Central memory CD8-positive, alpha-beta T cell (primary cell): ENCODE results near the gene NF1.
"Not testable (repeated sequence)": the region's sequence is repeated elsewhere in the genome, so short reads cannot be mapped to it uniquely, and the experiment has no call there.

Experiments used
- ATAC-seq: fragments of 150-1000 bp; cut with Tn5 transposase; replicated peaks from 2 replicates; pipeline ENCODE4 v1.10.0; 2022; ENCODE audit warnings: mild to moderate bottlenecking, moderate FRiP score, moderate number of reproducible peaks; ENCODE audit not compliant: poor library complexity, severe bottlenecking; ENCODE audit errors: extremely low read depth
- DNase-seq, 2 donors: peaks; one replicate each; pipeline ENCODE4 v3.0.0; 2021; ENCODE audit warnings: low spot score in 2 of 2
- H3K27ac Mint-ChIP-seq: one replicate; pipeline ENCODE4 v1.8.0; 2022; ENCODE audit warnings: low read depth, mild to moderate bottlenecking, moderate library complexity, mixed read lengths
- H3K27me3 Mint-ChIP-seq: one replicate; pipeline ENCODE4 v1.8.0; 2022; ENCODE audit warnings: mixed read lengths
- H3K36me3 Mint-ChIP-seq: one replicate; pipeline ENCODE4 v1.8.0; 2022; ENCODE audit warnings: mild to moderate bottlenecking, moderate library complexity, mixed read lengths; ENCODE audit not compliant: insufficient read depth
- H3K4me1 Mint-ChIP-seq: one replicate; pipeline ENCODE4 v1.8.0; 2022; ENCODE audit warnings: mixed read lengths
- H3K4me3 Mint-ChIP-seq: one replicate; pipeline ENCODE4 v1.8.0; 2022; ENCODE audit warnings: mild to moderate bottlenecking, moderate library complexity, mixed read lengths
- H3K9me3 Mint-ChIP-seq: one replicate; pipeline ENCODE4 v1.8.0; 2022; ENCODE audit warnings: mixed read lengths

The NF1 gene

DNA sequence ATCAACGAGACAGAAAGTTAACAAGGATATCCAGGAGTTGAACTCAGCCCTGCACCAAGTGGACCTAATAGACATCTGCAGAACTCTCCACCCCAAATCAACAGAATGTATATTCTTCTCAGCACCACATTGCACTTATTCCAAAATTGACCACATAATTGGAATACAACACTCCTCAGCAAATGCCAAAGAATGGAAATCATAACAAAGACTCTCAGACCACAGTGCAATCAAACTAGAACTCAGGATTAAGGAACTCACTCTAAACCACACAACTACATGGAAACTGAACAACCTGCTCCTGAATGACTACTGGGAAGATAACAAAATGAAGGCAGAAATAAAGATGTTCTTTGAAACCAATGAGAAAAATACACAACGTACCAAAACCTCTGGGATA lies 84.2 kb downstream of the NF1 start:
- not testable (repeated sequence) for ATAC-seq, H3K27me3 Mint-ChIP-seq, H3K27ac Mint-ChIP-seq, H3K4me1 Mint-ChIP-seq, H3K36me3 Mint-ChIP-seq, H3K9me3 Mint-ChIP-seq, H3K4me3 Mint-ChIP-seq, DNase-seq

- DNase-seq: no peak
- no peak for ATAC-seq
- Mint-ChIP-seq H3K4me1 (peaks cover 18% of the 10 kb centered on the region), H3K27me3 (no peaks in the 10 kb centered on the region), H3K27ac (no peak overlapping the region), H3K4me3 (no peak overlapping the region), H3K9me3 (no peaks in the 10 kb centered on the region), H3K36me3 (no peaks in the 10 kb centered on the region)
Measured at GRCh38 chr17:31195305-31195704, 100.5 kb downstream of the NF1 start.

DNA sequence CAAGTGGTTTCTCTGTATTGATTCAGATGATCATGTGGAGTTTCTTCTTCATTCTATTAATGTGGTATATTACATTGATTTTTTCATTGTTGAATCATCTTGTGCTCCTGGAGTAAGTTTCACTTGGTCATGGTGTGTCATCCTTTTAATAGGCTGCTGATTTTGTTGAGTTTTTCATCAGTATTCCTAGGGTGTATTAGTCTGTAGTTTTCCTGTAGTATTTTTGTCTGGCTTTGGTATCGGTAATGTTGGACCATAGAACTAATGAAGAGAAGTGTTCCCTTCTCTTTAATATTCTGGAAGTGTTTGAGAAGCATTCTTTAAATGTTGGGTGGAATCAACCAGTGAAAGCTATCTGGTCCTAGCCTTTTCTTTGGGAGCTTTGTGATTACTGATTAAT lies 103.2 kb downstream of the NF1 start:
- no peak overlapping the region for H3K4me3 Mint-ChIP-seq
- no peak overlapping the region for H3K27ac Mint-ChIP-seq

DNA sequence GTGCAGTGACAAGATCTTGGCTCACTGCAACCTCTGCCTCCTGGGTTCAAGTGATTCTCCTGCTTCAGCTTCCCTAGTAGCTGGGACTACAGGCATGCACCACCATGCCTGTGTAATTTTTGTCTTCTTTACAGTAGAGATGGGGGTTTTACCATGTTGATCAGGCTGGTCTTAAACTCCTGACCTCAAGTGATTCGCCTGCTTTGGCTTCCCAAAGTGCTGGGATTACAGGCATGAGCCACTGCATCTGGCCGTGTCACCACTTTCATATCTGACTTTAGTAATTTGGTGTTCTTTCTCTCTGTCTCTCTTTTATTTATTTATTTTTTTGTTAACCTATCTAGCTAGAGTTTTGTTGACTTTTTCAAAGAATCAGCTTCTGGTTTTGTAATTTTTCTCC lies 103.9 kb downstream of the NF1 start:
- H3K4me3 Mint-ChIP-seq, H3K9me3 Mint-ChIP-seq, H3K27me3 Mint-ChIP-seq, DNase-seq, ATAC-seq, H3K36me3 Mint-ChIP-seq: not testable (repeated sequence)
- Mint-ChIP-seq H3K4me1 (peaks cover 18% of the 10 kb centered on the region), H3K27ac (peak overlapping the region; percentile 56)

More for the DNA sequence above, 103.2 kb downstream of the NF1 start:
- no peaks in the 10 kb centered on the region for H3K9me3 Mint-ChIP-seq
- DNase-seq: no peak
- peaks cover 18% of the 10 kb centered on the region for H3K4me1 Mint-ChIP-seq
- no peaks in the 10 kb centered on the region for H3K27me3 Mint-ChIP-seq
- no peak for ATAC-seq
- H3K36me3 Mint-ChIP-seq: no peaks in the 10 kb centered on the region

DNA sequence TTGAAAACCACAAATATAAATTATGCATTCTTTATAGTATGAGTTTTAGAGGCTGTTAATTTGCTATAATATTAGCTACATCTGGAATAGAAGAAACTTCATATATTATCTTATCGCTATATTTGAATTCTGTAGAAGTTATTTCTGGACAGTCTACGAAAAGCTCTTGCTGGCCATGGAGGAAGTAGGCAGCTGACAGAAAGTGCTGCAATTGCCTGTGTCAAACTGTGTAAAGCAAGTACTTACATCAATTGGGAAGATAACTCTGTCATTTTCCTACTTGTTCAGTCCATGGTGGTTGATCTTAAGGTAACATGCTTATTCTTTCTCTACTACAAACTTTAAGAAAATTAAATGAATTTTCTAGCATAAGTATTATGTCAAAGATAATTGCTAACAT lies 105.5 kb downstream of the NF1 start:
- Mint-ChIP-seq H3K4me3 (no peak overlapping the region), H3K36me3 (no peaks in the 10 kb centered on the region), H3K27me3 (no peaks in the 10 kb centered on the region), H3K4me1 (peaks cover 18% of the 10 kb centered on the region), H3K9me3 (no peaks in the 10 kb centered on the region), H3K27ac (no peak overlapping the region)
- ATAC-seq (no peak), DNase-seq (no peak)

GRCh38 chr17:31202968-31203367 lies 108.2 kb downstream of the NF1 start:
- H3K27me3 Mint-ChIP-seq: no peaks in the 10 kb centered on the region
- H3K9me3 Mint-ChIP-seq: no peaks in the 10 kb centered on the region
- no peak overlapping the region for H3K4me3 Mint-ChIP-seq
- no peak for ATAC-seq
- H3K36me3 Mint-ChIP-seq: peaks cover 5% of the 10 kb centered on the region
- DNase-seq: no peak
- H3K27ac Mint-ChIP-seq: no peak overlapping the region
- H3K4me1 Mint-ChIP-seq: peaks cover 17% of the 10 kb centered on the region

DNA sequence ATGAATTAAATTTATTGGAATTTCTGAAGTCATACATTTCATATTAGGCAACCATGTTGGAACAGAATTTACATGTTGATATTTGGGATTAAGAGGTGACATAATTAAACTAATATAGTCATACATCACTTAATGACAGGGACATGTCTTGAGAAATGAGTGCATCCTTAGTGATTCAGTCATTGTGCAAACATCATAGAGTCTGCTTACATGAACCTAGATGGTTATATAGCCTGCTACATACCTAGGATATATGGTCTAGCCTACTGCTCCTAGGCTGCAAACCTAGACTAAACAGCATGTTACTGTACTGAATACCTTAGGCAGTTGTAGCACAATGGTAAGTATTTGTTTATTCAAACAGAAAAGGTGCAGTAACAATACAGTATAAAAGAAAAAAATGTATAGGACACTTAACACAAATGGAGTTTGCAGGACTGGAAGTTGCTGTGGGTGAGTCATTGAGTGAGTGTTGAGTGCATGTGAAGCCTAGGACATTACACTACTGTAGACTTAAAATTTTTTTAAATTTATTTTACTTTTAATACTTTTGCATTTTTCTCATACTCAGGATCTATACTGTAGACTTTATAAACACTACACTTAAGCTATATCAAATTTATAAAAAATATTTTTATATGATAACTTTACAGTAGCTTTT lies 116.7 kb downstream of the NF1 start:
- H3K9me3 Mint-ChIP-seq: no peaks in the 10 kb centered on the region
- H3K4me3 Mint-ChIP-seq: no peak overlapping the region
- peaks cover 2% of the 10 kb centered on the region for H3K36me3 Mint-ChIP-seq
- H3K27ac Mint-ChIP-seq: no peak overlapping the region
- ATAC-seq: no peak
- H3K4me1 Mint-ChIP-seq: no peaks in the 10 kb centered on the region
- no peaks in the 10 kb centered on the region for H3K27me3 Mint-ChIP-seq
- DNase-seq: no peak

- DNase-seq (no peak), ATAC-seq (no peak)
- Mint-ChIP-seq H3K36me3 (peaks cover 7% of the 10 kb centered on the region), H3K4me1 (no peaks in the 10 kb centered on the region), H3K9me3 (no peaks in the 10 kb centered on the region), H3K4me3 (no peak overlapping the region), H3K27ac (no peak overlapping the region), H3K27me3 (no peaks in the 10 kb centered on the region)
Measured at GRCh38 chr17:31216031-31216751, 121.4 kb downstream of the NF1 start.

DNA sequence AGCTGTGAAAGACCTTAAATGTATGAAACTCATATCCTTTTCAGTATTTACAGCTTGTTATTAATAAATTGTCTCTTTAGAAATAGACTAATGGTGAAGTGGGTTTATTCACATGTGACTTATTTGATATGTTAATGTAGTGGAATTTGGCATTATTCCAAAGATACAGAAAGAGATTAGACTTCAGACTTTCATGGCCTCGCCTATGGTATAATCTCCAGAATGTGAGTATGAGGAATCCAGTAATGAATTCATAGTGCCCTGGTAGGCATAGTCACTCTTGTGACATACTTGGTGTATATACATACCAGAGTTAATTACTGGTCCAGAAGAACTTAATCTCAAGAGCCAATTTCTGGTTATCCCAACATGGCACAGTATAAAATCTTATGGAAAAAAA lies 129.6 kb downstream of the NF1 start:
- no peak for DNase-seq
- no peaks in the 10 kb centered on the region for H3K9me3 Mint-ChIP-seq

GRCh38 chr17:31225831-31226230 lies 131.1 kb downstream of the NF1 start:
- Mint-ChIP-seq H3K4me1 (no peaks in the 10 kb centered on the region), H3K4me3 (no peak overlapping the region), H3K27ac (no peak overlapping the region), H3K36me3 (peaks cover 7% of the 10 kb centered on the region), H3K27me3 (no peaks in the 10 kb centered on the region), H3K9me3 (no peaks in the 10 kb centered on the region)
- ATAC-seq (no peak), DNase-seq (no peak)

More for the DNA sequence above, 129.6 kb downstream of the NF1 start:
- Mint-ChIP-seq H3K4me3 (no peak overlapping the region), H3K36me3 (peaks cover 10% of the 10 kb centered on the region), H3K27me3 (no peaks in the 10 kb centered on the region), H3K4me1 (no peaks in the 10 kb centered on the region), H3K27ac (no peak overlapping the region)
- ATAC-seq: no peak

GRCh38 chr17:31226373-31226772 lies 131.6 kb downstream of the NF1 start:
- DNase-seq: no peak
- H3K9me3 Mint-ChIP-seq: no peaks in the 10 kb centered on the region
- H3K4me1 Mint-ChIP-seq: no peaks in the 10 kb centered on the region

DNA sequence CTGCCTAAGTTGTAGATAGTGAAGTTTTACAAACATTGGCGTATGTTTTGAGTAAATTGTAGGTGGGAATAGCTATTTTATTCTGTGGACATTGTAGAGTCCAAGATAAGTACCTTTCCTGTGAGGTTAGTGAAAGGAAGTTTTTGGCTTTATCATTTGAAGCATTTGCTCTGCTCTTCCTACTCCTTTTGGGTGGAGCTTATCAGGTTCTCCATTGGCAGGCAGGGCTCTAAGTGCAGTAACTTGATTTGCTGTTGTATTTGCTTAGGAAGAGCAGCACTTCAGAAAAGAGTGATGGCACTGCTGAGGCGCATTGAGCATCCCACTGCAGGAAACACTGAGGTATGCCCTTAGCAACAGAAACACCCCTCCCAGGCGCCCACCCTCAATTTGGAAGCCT lies 132.2 kb downstream of the NF1 start:
- Mint-ChIP-seq H3K27me3 (no peaks in the 10 kb centered on the region), H3K4me3 (no peak overlapping the region), H3K4me1 (no peaks in the 10 kb centered on the region), H3K36me3 (peaks cover 7% of the 10 kb centered on the region), H3K9me3 (no peaks in the 10 kb centered on the region), H3K27ac (no peak overlapping the region)
- ATAC-seq: no peak
- no peak for DNase-seq

More at GRCh38 chr17:31226373-31226772, 131.6 kb downstream of the NF1 start:
- ATAC-seq: no peak
- H3K36me3 Mint-ChIP-seq: peaks cover 7% of the 10 kb centered on the region
- no peak overlapping the region for H3K4me3 Mint-ChIP-seq
- no peaks in the 10 kb centered on the region for H3K27me3 Mint-ChIP-seq
- no peak overlapping the region for H3K27ac Mint-ChIP-seq

- ATAC-seq (no peak), DNase-seq (no peak)
- Mint-ChIP-seq H3K27me3 (no peaks in the 10 kb centered on the region), H3K4me3 (no peak overlapping the region), H3K9me3 (no peaks in the 10 kb centered on the region), H3K27ac (no peak overlapping the region), H3K36me3 (peaks cover 9% of the 10 kb centered on the region), H3K4me1 (no peaks in the 10 kb centered on the region)
Measured at GRCh38 chr17:31231852-31232251, 137.1 kb downstream of the NF1 start.
